HG03025 (cell line): Measurements from ENCODE around the gene KLRF1.
A peak's percentile ranks its signal among the peaks of the same experiment; 100 is the strongest.

Experiments used
- ATAC-seq: cut with Tn5 transposase; IDR thresholded peaks from one replicate; pipeline ENCODE4 v1.9.1; 2021; ENCODE audit warnings: mild to moderate bottlenecking, moderate library complexity; ENCODE audit not compliant: unreplicated experiment, low FRiP score

The KLRF1 gene

DNA sequence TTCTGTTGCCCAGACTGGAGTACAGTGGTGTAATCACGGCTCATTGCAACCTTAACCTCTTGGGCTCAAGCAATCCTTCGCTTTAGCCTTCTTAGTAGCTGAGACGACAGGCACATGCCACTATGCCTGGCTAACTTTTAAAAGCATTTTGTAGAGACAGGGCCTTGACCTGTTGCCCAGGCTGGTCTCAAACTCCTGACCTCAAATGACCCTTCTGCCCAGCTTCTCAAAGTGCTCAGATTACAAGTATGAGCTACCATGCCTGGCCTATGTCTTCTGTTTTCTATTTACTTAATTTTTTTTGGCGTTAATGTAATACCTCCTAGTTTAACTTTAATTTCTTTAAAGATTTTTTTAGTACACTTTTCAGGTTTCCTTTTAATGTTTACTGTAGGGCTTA is 20.6 kb upstream of the KLRF1 start:
- ATAC-seq, result no peak

DNA sequence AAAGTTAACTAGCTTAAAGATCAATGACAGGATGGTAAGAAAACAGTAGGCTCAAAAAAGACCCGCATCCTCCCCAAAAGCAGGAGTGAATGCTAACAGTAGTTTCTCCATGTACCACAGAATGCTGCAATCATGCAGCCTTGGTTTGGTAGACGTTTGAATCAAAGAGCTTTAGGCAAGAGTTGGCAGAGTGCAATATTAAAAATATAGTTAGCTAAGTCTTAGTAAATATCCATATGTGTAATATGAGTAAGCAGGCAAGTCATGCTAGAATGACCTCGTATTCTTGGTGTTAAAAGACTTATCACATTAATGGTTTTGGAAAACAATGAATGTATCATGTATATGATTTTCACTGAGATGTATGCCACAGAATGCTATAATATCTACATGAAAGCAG is 18.8 kb upstream of the KLRF1 start:
- ATAC-seq, result no peak

DNA sequence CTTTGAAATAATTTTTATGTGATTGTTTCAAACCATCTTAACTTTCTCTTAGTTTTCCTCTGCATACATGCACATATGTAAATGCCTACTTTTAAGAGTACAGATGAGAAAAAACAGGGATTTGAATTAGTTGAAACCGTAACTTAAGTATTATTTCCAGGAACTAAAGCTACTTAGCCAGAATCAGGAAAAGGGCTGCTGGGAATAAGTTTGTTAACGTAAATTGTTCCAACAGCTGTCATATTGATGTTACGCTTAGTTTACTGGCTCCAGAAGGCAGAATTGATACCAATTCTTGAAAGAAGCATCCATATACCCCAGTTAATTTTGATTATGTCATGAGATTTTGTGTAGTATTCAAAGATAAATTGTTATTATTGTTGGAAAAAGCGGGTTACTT is 17.9 kb upstream of the KLRF1 start:
- no peak for ATAC-seq

DNA sequence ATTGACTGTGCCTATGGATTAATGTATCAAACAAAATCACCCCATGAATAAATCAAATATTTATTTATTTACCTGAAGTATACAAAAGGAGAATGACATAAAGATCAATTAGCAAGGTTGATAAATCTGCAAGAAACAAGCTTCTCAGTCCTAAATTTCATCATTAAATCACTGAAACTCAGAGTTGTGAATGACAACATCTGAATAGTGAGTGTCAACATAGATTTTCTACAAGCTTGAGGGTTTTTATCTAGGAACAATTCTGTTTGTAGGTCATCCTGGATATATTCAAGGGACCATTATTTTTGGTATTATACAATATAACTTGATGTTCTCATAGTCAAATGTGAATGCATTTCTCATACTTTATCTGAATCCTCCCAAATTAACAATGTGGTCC is 17.4 kb upstream of the KLRF1 start:
- no peak for ATAC-seq

DNA sequence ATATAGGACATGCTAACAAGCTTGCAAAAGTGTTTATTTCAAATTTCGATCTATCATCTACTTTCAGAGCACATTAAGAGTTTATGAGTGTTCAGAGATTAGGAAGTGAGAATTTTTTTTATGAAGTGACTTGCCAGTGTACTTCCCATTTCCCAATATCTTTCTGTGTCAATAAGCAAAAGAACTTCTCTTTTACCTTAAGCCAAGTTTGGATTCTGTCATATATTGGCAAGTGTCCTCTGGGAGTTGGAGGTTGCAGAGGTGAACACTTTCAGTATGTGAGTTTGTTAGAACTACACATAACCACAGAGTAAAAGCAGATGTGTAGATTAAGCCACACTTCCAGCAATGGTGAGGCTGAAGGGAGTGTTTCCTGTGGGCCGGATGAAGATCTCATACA is 16.6 kb upstream of the KLRF1 start:
- no peak for ATAC-seq

DNA sequence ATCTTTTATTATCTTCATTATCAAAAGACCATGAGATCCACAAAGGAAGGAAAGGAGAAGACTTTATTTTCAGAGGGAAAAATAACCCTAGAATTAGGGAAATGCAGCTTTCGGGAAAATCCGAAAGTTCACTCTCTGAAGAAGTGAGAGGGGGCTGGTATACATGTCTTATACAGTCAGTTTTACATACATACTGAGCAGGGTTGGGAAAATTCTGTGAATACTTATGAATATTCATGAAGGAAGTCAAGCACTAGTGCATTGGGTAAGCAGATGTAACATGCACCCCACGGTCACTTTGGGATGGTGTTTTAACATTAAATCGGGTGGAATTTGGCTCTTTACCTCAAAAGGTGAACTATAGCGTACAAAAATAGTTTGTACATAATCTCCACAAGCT is 15.7 kb upstream of the KLRF1 start:
- no peak for ATAC-seq

DNA sequence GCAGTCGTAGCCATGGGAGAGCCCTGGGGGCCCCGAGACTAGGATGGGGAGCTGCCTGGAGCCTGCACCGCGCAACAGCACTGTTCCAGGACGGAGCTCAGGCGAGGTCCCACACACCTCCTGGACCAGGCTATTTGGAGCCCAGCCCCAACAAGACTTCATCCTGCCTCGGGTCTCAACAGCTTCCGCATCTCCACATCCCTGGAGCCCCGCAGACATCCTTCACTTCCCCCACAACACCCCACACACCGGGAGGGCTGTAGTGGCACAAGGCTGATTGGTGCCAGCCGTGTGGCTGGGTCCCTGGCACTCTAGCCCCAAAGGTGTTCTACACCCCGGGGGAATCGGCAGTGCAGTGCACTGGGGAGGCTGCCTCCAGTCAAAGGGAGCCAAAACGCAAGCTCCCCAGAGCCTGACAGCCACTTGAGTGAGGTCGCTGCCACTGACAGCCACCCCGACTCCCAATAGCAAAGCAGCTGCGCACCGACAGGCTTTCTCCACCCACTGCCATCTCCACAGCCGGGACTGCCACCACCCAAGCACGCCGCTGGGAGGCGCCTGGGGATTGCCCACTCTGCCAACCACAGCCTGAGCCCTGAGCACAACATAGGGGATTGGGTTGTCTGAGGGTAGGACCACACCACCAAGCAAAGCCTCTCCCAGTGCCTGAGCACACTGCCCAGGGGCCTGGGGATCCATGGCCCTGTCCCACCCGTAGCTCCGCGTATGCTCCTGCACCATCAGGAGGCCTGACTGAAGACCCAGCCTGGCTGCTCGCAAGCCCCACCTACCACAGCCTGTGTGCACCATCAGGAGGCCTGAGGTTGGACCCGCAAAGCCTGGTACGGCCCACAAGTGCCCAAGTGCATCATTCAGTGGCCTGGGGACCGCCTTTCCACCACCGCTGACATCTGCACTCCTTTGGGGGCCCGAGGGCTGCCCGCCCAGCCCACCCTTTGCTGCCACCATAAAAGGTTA is 13.2 kb upstream of the KLRF1 start:
- ATAC-seq, result peak; percentile 91

DNA sequence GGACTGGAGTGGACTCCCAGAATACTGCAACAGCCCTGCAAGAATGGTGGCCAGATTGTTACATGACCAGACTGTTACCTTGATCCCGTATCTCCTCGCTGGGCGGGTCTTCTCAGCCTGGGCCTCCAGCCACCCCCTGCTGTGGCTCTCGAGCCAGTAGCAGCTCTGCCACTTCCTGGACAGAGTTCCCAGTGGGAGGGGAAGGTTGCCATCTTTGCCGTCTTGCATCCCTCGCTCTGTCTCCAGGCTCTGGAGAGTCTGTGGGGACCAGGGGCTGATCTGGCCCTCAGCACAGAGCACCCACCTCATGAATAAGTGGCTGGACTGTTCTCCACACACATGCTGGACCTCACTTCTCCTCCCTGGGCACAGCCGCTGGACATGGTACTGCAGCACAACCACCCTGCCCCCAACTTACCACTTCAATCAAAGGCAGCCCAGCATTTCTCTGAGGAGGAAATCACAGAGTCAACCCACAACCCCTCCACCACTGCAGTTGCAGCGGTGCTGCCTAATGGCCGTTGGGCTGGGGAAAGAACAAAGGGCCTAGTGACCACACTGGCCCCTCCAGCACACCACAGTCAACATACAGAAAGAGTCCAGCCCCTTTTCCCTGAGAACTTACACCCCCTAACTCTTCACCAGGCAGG is 6.9 kb upstream of the KLRF1 start:
- ATAC-seq, result no peak

DNA sequence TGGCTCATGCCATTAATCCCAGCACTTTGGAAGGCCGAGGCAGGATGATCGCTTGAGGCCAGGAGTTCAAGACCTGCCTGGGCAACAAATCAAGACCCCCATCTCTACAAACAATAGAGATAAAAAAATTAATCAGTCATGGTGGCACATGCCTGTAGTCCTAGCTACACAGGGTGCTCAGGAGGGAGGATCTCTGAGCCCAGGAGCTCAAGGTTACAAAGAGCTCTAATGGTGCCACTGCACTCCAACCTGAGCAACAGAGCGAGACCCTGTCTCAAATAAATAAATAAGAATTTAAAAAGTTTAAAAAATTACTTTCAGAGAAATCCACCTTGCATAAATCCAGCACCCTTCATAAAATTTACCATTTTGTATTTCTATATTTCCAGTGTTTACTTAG is 2.2 kb downstream of the KLRF1 start:
- no peak for ATAC-seq

DNA sequence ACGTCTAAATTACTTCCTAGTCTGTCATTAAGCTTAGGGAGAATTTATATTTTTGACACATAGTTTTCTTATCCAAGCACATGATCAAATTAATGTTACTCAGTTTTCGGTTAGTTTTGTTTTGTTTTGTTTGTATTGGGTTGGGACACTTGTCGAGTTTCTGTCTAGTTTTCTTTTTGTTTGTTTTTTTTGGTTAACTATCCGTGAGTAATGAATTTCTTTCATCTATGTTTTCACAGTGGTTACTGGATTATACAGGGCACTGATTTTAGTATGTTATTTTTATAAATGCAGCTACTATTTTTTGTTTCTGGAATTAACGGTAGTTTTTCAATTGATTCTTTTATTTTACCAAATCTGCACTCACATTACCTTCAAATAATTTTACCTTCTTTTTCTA is 2.7 kb downstream of the KLRF1 start:
- no peak for ATAC-seq

DNA sequence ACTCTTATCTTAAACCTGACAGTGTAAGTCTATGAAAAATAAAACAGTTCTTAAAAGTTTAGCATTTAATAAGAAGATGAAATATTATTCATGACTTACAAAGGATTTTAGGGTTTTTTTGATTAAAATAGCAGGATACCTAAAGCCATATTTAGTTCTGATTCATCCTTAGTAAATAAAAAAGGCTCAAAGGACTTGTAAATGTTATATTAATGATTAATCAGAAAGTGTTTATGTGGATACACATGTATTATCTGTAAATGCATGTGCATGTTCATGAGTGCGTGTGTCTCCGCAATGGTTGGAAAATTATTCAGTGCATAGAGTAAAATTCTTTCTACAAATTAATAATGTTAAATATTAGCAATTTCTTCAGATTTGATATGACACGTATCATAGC is 4.4 kb downstream of the KLRF1 start:
- ATAC-seq, result no peak

DNA sequence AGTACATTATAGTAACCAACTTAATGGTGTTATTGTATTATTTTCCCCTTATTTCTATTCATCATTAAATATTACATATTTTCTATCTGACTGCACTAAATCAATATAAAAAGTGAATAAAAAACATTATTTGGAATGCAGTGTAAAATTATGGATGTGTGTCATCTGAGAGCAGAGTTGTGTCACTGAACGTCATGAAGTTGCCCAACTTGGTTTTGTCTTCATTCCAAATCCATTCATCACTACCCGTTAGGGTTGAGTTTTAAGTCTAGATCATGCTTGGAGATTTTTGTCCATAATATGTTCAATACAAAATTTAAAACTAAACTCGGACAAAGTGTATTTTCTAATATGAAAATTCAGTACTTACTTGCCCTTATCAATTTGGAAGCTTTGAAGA is 16.1 kb downstream of the KLRF1 start:
- ATAC-seq, result no peak

DNA sequence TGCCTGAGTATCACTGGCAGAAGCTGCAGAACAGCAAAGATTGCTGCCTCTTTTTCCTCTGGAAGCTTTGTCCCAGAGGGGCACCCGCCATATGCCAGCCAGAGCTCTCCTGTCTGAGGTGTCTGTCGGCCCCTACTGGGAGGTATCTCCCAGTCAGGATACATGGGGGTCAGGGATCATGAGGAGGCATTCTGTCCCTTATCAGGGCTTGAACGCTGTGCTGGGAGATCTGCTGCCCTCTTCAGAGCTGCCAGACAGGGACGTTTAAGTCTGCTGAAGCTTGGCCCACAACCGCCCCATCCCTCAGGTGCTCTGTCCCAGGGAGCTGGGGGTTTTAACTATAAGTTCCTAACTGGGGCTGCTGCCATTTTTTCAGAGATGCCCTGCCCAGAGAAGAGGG is 21.6 kb downstream of the KLRF1 start:
- ATAC-seq, result no peak

DNA sequence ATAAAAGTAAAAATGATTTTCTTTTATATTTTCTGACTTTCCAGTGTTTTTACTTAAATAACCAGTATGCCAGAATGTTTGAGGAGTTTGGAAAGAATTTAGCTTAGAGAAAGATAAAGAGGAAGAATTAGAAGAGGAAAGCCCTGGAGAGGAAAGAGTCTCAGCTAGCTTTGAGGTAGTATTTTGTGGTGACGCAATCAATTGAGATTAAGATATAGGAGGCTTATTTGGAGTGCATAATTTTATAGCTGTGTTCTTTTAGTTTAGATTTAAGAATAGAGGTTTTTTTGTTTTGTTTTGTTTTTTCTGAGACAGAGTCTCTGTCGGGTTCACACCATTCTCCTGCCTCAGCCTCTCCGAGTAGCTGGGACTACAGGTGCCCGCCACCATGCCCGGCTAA is 23.8 kb downstream of the KLRF1 start:
- no peak for ATAC-seq

DNA sequence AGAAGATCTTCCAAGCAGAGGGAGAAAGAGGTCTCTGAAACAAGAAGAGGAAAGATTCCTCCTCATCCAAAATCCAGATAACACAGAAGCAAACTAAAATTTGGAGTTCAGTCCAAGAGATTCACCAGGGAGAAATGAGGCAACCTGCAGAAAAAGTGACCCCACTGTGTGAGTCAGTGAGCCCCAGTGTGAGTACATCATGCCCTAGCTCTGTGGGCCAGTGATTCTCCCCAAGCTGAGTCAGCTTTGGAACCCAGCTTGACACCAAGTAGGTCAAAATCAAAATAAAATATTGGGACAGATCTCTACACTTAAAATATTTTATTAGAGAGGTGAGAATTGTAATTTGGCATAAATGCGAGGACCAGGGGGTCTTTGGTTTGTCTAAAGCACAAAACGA is 24.6 kb downstream of the KLRF1 start:
- ATAC-seq, result no peak

DNA sequence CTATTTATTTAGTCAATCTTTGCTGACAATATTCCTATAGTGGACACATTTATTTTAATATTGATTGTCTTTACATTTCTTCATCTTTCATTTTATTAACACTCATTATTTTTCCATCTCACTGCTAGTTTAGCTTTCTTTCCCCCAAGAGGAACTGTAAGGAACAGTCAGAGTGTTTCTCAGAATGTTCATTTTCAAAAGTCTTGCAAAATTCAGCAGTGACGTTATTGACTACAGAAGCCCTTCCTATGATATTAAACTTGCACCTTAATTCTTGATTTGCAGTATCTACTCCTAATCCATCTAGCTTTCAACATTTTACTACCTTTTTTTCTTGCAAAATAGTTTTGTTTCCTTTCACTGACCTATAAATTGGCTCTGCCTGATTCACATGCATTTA is 28.9 kb downstream of the KLRF1 start:
- ATAC-seq, result no peak

DNA sequence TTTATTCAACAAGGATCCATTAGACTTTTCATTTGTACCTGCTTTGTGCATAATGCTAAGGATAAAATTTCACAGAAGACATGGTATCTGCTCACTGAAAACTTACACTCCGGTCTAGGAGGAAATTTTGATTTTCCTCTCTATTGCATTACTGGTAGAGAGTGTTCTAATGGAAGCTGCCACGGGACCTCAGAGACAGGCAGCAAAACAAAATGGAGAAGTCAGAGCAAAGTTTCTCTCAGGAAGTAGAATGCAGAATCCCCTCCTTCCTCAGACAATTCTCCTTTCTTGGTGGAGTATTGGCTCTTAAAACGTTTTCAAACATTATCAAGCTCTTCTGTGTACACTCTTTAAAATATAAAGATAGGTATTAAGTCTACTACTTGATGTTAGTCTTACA is 29.6 kb downstream of the KLRF1 start:
- ATAC-seq, result no peak

DNA sequence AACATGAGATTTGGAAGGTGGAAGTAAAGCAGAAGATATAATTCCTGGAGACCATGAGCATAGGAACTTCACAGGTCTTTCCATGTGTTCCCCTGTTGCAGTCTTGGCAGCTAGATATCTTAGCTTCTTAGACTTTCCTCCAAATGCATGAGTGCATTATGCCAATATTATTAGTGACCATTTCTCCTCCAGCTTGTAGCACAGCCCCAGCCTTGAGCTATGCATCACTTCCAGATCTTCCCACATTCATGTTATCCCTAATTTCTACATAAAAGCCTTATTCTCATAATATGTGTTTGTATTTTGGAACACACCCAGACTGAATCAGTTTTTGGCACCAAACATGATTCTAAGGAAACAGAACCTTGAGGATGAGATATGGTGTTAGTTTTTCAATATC is 30.9 kb downstream of the KLRF1 start:
- no peak for ATAC-seq

DNA sequence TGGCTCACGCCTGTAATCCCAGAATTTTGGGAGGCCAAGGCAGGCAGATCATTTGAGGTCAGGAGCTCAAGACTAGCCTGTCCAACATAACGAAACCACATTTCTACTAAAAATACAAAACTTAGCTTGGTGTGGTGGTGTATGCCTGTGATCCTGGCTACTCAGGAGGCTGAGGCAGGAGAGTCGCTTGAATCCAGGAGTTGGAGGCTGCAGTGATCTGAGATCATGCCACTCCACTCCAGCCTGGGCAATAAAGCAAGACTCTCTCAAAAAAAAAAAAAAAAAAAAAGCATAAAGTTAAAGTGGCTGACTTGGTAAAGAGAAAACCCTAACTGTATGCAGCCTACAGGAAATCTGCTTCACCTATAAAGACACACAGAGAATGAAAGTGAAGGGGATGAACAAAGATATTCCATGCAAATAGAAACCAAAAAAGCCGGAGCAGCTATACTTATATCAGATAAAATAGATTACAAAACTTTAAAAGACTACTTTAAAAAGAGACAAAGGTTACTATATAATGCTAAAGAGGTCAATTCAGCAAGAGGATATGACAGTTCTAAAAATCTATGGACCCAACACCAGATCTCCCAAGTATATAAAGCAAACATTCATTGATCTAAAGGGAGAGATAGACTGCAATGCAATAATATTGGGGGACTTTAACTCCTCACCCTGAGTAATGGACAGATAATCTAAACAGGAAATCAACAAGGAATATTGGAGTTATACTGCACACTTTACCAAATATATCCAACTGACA is 37.8 kb downstream of the KLRF1 start:
- ATAC-seq, result no peak

DNA sequence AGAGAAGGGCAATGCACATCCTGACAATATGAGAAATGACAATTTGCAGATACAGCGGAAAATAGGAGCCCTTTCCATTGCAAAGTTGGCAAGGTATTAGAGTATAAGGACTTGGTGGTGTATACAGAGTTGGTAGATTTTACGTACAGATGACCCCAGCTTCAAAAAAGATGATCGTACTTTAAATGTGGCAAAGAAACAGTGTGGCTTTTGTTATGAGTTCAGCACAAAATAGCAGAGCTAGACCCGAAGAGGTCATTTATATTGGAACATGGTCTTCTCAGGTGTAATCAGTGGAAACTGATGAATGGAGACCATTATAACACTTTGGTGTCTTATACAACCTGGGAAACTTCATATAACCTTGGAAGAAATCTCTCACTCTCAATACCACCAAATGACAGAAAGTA is 39.6 kb downstream of the KLRF1 start:
- no peak for ATAC-seq

DNA sequence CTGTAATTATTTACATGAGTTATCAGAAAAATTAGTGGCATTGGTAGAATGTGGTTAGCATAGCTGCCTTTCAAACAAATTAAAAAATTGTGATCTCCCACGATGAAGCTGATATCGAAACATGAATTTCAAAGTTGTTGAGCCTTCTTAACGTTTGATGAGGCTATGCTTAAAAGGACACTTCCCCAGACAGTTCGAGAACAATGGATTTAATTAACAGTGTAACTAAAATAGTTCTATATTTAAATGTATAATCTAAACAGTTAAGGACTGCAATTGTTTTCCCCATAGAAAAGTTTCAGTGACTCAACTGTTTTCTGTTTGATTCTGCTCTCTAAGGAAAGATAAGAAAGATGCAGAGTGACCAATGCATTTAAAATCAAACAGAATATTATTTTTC is 40.2 kb downstream of the KLRF1 start:
- ATAC-seq, result no peak
